K562 (cell line): ENCODE results near the gene PTPN7. TPM values are rescaled to one million over a fixed set of nuclear protein-coding genes. Genes with fewer than 3 reads are reported as not detected.
A peak's percentile ranks its signal among the peaks of the same experiment; 100 is the strongest.

Experiments
- CC2D1A ChIP-seq: fragments of 450-650 bp; IDR thresholded peaks from 2 replicates; pipeline ENCODE4 v1.6.1; 2017; ENCODE audit warnings: mild to moderate bottlenecking
- CEBPB ChIP-seq: fragments of 450-650 bp; IDR thresholded peaks from 2 replicates; pipeline ENCODE4 v1.6.1; 2016; ENCODE audit warnings: missing genetic modification characterization, missing compliant biosample characterization
- CREB1 ChIP-seq, 2 experiments: sonication (generic) in 1 of 2; formaldehyde crosslinking in 1 of 2; IDR thresholded peaks; 2 replicates each; pipeline versions ENCODE4 v1.6.1 to v1.8.0; 2012 to 2022; ENCODE audit warnings: inconsistent platforms in 1 of 2, mild to moderate bottlenecking in 1 of 2, missing genetic modification reagents in 1 of 2, moderate library complexity in 1 of 2
- DDX20 ChIP-seq: fragments of 450-650 bp; IDR thresholded peaks from 2 replicates; pipeline ENCODE4 v1.6.1; 2016; ENCODE audit warnings: missing genetic modification characterization, low read depth, mild to moderate bottlenecking, missing compliant biosample characterization, moderate library complexity
- GABPA ChIP-seq: fragments of 200-800 bp; sonication (Bioruptor generic); conservative IDR thresholded peaks from 2 replicates; pipeline ENCODE4 v1.6.1; 2016; ENCODE audit warnings: low read depth, missing genetic modification characterization, missing compliant biosample characterization
- GTF2A2 ChIP-seq: IDR thresholded peaks from 2 replicates; pipeline ENCODE4 v1.6.1; 2016; ENCODE audit warnings: mild to moderate bottlenecking, missing genetic modification characterization, missing compliant biosample characterization
- KDM2B ChIP-seq: fragments of 250-450 bp; sonication (Bioruptor Pico); IDR thresholded peaks from 2 replicates; pipeline ENCODE4 v1.8.0; 2021; ENCODE audit warnings: mild to moderate bottlenecking, moderate library complexity
- MCM2 ChIP-seq: fragments of 450-650 bp; IDR thresholded peaks from 2 replicates; pipeline ENCODE4 v1.6.1; 2017; ENCODE audit warnings: low read depth, mild to moderate bottlenecking
- MNT ChIP-seq, 2 experiments: fragments of 450-650 bp; conservative IDR thresholded peaks; 2 replicates each; pipeline ENCODE4 v1.6.1; 2017; ENCODE audit warnings: mild to moderate bottlenecking in 2 of 2, moderate library complexity in 2 of 2
- NCOA1 ChIP-seq: fragments of 450-650 bp; IDR thresholded peaks from 2 replicates; pipeline ENCODE4 v1.6.1; 2016; ENCODE audit warnings: low read depth
- NFE2 ChIP-seq: IDR thresholded peaks from 2 replicates; pipeline ENCODE4 v1.6.1; 2014; ENCODE audit warnings: antibody characterized with exemption, low read depth
- RBFOX2 ChIP-seq: fragments of 200-400 bp; formaldehyde crosslinking; IDR thresholded peaks from 2 replicates; pipeline ENCODE4 v1.6.1; 2017; ENCODE audit warnings: low read depth, mild to moderate bottlenecking, low read length, moderate library complexity
- REST ChIP-seq, 2 experiments: fragments of 450-650 bp; formaldehyde crosslinking in 1 of 2; IDR thresholded peaks; 2 replicates each; pipeline versions ENCODE4 v1.4.0 to v1.6.1; 2014 to 2020; ENCODE audit warnings: mild to moderate bottlenecking in 2 of 2, borderline replicate concordance in 1 of 2, low read depth in 1 of 2
- TAF9B ChIP-seq: fragments of 450-650 bp; IDR thresholded peaks from 2 replicates; pipeline ENCODE4 v1.6.1; 2018; ENCODE audit warnings: mild to moderate bottlenecking; ENCODE audit not compliant: partially characterized antibody
- TCF15 ChIP-seq: fragments of 250-450 bp; sonication (Bioruptor Pico); IDR thresholded peaks from 2 replicates; pipeline ENCODE4 v1.8.0; 2022; ENCODE audit warnings: moderate library complexity, mild to moderate bottlenecking, inconsistent platforms
- TFAM ChIP-seq: fragments of 250-450 bp; sonication (Bioruptor Pico); conservative IDR thresholded peaks from 2 replicates; pipeline ENCODE4 v1.5.0; 2021; ENCODE audit warnings: mild to moderate bottlenecking, moderate library complexity
- TRIM24 ChIP-seq, 2 experiments: fragments of 450-650 bp; IDR thresholded peaks; 2 replicates each; pipeline ENCODE4 v1.6.1; 2016
- ZNF146 ChIP-seq: IDR thresholded peaks from one replicate; pipeline ENCODE4 v1.6.1; 2018; ENCODE audit warnings: missing compliant biosample characterization; ENCODE audit not compliant: unreplicated experiment
- polyA plus RNA-seq, 8 experiments: library from polyadenylated mRNA; depleted of rRNA in 4 of 8; stranded (reverse) in 5 of 8; unstranded in 3 of 8; fragments of >200 nt; fragmentation: Nextera tagmentation in 2 of 8; fragmentation: Illumina TruSeq in 1 of 8; extraction: Ambion mirVana in 2 of 8; extraction: Trizol in 1 of 8; gene quantifications; 2 replicates each; pipeline versions ENCODE4 v1.2.1 to v1.2.3, GENCODE V29; 2011 to 2014; ENCODE audit warnings: inconsistent platforms in 1 of 8, missing spikeins in 1 of 8
- total RNA-seq, 7 experiments: library from RNA; depleted of rRNA in 6 of 7; stranded (reverse); fragments of >200 nt in 6 of 7; fragmentation: Illumina TruSeq in 2 of 7; extraction: Trizol in 2 of 7; gene quantifications; 2 replicates each; pipeline versions ENCODE4 v1.2.1 to v1.2.3, GENCODE V29; 2011 to 2021; ENCODE audit warnings: low replicate concordance in 1 of 7

PTPN7 gene
- total and polyA plus RNA-seq, 9 of the 15 experiments (the other 6 are each of a cell fraction or from before 2014, with no cell fraction given): 18.7 to 144 (median 120) TPM

GRCh38 chr1:202106340-202107254 is 53.8 kb downstream of the PTPN7 start (continued):
- TF ChIP-seq REST (IDR thresholded peaks at IDR 0.05; ENCODE audit: borderline replicate concordance) (no peak; the same call in 1 of the 2 replicates), REST (CRISPR knock-in tag; IDR thresholded peaks at IDR 0.05; ENCODE audit: low read depth) (no peak), NCOA1 (peak; percentile 29; the same call in 1 of the 2 replicates), RBFOX2 (no peak), GABPA (tag) (no peak), TAF9B (no peak), MNT (conservative IDR thresholded peaks at IDR 0.05) (peak in 1 of 2 experiments; percentile 29; a peak in 1 of 4 replicates), NFE2 (peak; percentile 37; the same call in 1 of the 2 replicates), KDM2B (no peak), GTF2A2 (tag) (no peak), CC2D1A (no peak), CEBPB (tag) (no peak), MCM2 (no peak), DDX20 (no peak), TCF15 (CRISPR knock-in tag) (no peak), TRIM24 (IDR thresholded peaks at IDR 0.05) (0 out of 4 replicates have a peak, but pooled peaks of 1 of the 2 experiments have one; percentile 37), CREB1 (IDR thresholded peaks at IDR 0.05) (no peak), CREB1 (CRISPR knock-in tag; IDR thresholded peaks at IDR 0.05) (no peak), ZNF146 (CRISPR knock-in tag) (no peak), TFAM (CRISPR knock-in tag) (no peak)
